ENCODE data around the gene KRT39.

KRT39 gene

DNA sequence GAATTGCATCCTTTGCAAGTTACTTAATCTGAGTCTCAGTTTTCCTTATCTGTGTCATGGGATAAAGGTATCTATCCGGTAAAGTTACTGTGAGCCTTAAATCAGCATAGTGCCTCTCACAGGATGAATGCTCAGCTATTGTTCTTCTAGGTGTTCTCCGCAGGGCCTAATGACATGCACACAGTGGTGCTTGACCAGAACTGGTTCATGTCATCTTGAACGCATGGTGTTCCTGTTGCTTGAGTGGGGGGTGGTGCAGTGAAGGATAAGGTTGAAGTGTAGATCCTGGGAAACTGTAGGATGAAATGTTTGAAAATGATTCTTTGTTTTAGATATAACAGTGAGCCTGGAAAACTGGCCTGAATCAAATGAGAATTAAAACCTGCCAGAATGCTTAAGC is 13.4 kb upstream of the KRT39 start:
- no peak for DNase-seq

GRCh38 chr17:40978575-40979151 is 11.9 kb upstream of the KRT39 start:
- DNase-seq: no peak

DNA sequence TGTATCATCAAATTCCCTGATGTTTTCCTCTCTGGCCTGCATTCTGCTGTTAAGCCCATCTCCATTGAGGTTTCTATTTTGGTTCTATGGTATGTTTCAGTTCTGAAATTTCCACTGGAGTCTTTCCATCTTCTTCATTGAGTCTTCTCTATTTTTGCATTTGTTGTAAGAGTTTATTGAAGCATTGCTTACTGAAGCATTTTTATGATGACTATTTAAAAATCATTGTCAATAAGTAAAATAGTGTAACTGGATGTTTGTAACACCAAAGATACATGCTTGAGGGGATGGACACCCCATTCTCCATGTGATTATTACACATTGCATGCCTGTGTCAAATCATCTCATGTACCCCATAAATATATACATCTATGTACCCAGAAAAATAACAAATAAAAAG is 8.8 kb upstream of the KRT39 start:
- no peak for DNase-seq

DNA sequence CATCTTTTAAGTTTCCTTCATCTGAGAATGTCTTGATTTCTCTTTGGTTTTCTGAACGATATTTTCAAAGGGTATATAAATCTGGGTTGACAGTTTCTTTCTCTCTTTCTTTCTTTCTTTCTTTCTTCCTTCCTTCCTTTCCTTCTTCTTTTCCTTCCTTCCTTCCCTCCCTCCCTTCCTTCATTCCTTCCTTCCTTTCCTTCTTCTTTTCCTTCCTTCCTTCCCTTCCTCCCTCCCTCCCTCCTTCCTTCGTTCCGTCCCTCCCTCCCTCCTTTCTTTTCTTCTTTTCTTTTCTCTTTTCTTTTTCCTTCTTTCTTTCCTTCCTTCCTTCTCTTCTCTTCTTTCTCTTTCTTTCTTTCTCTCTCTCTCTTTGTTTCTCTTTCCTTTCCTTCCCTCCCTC is 7.6 kb upstream of the KRT39 start:
- DNase-seq: no peak

- no peak for DNase-seq
Measured at GRCh38 chr17:40967582-40967981, 834 bp upstream of the KRT39 start.

- DNase-seq: no peak
Measured at GRCh38 chr17:40963838-40964237, 2.9 kb downstream of the KRT39 start.

DNA sequence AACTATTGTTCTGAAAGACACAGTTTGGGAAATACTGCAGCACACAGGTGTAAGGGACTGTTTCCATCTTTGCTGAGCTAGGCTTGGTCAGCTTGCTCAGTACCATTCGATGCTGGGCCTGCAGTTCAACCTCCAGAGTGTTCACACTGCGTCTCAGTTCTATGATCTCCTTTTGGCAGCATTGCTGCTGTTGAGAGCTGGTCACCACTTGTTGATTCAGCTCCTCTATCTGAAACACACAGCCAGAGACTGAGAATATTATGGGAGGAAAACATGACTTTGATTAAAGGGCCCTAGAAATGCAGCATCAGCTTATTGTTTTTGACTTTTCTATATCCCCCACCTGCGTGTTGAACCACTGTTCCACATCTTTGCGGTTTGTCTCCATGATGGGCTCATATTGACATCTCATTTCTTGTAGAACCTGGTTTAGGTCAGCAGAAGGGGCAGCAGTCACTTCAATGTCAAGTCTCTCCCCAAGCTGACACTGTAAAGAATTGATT is 4.6 kb downstream of the KRT39 start:
- no peak for DNase-seq

DNA sequence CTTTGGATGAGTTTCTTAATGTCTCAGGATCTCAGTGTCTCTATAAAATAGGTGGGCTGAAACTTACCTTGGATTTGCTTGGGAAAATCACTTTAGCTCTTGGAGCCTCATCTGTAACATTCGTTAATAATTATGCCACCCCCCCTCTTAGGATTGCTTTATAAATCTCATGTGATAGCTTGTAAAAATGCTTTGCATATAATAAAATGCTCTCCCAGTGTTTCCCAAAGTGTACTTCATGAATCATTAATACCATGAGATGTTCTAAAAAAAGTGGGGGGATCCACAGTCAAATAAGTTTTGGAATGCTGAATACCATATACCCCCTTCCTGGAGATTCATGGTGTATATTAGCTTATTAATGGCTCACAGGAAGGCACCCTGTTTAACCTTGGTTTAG is 5.2 kb downstream of the KRT39 start:
- no peak for DNase-seq

GRCh38 chr17:40960144-40960543 is 6.6 kb downstream of the KRT39 start:
- no peak for DNase-seq

DNA sequence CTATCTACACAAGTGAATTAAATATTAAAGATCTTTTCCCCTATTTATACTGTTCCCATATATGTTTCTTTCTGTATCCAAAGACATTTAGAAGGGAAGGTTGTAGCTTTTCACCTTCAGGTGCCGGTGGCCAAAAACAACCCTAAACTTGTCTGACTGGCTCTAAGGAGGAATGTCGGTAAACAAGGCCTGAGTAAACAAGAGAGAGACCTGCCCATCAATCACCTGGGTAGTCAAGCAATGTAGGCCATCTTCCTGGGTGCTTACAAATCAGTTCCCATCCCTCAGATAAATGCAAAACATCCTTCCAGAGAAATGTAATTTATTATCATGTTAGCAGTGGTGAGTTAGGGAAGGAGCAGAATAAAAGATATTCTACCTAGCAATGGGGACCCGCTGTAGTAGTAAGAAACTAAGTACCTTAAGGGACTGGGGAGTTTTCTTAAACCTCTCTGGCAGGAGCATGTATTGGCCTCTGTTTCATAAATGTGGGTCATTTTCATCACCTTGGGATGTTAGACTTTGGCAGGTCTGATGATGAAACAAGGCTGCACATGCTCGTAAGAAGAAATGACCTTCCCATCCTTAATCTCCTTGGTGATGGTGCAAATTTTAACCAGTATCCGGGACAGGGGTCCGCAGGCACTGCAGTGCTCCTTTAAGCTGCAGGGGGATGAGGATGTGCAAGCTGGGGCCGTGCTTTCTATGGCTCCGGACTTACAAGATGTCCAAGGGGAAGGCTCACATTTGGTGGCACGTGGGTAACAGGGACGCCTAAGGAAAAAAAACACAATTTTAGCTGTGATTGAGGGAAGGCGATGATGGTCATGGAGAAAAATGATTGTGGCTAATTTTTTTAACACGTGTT is 8.4 kb downstream of the KRT39 start:
- no peak for DNase-seq

DNA sequence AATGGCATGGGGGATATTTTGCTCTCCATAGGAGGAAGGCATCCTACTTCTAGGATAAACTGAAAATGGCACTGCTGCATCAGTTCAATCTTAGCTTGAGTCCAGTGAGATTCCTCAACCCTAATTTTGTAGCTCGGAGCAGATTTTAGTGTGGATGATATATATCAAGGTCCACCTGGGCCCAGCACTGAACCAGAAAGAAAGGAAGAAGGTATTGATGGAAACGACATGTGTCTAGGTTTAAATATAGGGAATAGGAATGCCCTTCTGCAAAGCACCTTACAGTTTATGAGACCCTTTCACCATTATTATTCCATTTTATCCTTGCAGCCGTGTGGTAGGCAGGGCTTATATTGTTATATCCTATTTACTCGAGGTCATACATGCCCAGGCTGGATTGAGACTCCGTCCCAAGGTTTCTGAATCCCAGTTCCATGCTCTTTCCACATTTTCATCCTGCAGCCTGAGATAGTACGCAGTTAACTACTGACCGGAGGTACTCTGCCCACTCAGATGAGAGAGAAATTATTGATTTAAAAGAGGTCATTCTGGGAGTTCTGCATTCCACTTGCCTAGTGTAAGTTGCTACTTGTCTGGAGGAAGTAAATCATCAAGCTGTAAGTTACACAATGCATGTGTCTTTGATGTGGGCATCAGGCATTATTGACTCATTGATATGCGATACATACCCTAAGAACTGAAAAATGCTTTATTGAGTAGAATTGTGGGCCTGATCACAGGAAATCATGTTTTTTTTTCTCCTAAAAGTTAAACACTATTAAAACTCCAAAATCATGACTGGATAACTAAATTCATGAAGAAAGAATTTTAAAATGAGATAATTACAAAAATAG is 10.1 kb downstream of the KRT39 start:
- DNase-seq: no peak

DNA sequence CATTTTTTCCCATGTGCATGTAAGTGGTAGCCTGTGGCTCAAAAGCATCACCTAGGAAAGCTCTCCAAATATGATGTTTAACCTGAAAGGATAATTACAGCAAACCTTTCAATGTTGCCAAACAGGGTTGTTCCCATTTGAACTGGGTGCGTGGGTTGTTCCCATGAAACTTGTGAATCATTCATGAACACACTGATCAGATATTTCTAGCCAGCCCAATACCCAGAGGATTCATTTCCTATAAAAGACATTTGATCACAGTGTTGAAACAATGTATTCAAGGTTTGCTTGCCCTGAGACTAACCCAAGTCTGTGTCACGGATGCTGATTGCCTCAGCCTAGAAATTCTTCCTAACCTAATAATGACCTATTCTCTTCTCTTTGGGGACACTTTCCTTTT is 12.9 kb downstream of the KRT39 start:
- no peak for DNase-seq

DNA sequence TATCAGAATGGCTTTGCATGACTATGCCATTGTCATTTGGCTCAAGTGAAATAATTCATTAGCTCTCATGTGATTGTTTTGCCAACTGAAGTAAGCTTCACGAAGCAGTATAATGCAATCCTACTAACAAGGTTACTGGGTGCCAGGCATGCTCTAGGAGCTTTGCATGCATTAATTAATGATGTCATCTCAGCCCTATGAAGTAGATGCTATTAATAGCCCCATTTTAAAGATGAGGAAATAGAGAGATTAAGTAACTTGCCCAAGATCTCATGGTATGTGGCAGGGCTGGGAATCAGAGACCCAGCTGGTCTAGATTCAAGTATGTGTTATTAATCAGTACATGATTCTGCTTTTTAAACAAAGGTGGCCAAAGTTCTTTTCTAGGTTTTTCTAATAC is 14.1 kb downstream of the KRT39 start:
- DNase-seq: no peak

DNA sequence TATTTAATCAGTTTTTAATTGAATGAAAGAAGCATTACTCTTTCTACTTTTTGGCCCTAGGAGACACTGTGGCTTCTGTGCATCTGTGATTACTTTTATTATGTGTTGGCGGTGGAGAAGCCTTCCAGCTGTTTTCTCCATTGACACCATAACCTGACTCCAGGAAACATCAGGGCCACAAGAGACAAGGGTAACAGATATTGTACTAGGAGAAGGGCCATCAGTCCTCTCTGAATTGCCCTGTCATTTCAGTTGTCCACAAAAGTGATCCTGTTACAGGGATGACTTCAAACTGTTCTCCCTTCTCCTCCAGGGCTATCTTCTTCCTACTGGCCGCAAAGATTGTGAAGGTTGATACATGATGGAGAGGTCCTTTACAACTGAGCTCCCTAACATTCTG is 14.6 kb downstream of the KRT39 start:
- DNase-seq: no peak

DNA sequence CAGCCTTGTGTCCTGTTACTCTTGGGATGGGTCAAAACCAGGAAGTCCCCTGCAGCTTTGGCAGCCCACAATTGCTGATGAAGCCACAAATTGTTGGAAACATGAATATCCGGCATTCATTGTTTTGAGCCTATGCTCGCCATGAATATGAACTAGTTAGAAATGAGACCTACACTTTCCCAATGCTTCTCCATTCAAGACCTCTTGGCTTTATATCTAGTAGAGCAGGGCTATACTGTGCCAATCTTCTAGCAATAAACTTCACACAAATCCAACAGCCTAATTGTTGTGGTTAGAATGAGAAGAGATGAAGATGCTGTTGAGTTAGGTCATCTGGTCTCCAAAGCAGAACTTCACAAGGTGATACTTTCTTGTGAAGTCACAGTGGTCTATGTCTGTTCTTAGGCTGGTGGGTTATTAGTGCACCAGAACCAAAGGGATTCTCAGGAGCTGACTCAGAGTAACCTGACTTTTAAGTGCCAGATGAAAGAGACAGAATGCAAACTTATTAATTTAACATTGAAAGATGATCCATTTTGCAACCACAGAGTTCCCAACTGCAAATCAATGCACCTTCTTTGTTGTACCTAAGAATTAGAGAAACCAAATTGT is 15.6 kb downstream of the KRT39 start:
- no peak for DNase-seq

- DNase-seq: no peak
Measured at GRCh38 chr17:40950176-40950575, 16.6 kb downstream of the KRT39 start.

DNA sequence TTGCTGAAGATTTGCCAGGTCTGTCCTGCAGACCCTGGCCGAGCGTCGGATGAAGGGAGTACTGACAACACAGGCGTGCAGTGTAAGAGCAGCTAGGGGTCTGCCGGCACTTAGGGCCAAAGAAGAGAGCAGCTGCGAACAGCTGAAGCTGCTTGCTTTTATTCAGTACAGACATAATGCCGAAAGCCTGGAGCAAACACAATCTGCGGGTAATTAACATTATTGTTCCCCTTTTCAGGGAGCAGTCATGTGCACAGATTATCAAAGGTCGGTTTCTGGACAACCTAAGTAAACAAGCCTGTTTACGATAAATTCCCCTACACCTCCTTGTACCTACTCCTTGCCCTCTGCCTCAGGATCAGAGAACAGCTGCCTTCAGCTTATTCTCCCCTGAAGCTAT is 17.3 kb downstream of the KRT39 start:
- peak; percentile 70 for DNase-seq

DNA sequence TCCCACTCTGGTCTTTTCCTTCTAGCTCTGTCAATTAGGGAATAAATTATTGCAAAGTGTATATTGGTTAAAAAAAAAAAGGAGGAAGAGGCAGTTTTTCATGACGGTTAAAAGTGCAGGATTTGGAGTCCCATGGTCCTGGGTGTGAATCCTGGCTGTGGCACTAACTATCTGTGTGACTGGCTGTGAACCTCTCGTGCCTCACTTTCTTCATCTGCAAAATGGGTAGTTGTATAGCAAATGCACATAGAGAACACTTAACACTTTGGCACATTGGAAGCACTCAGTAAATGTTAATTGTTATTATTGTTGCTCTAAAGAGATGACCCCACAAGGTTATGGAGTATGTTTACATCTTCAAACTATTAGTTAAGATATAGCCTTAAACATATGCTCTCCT is 18.8 kb downstream of the KRT39 start:
- no peak for DNase-seq

GRCh38 chr17:40945414-40945813 is 21.3 kb downstream of the KRT39 start:
- DNase-seq: no peak

DNA sequence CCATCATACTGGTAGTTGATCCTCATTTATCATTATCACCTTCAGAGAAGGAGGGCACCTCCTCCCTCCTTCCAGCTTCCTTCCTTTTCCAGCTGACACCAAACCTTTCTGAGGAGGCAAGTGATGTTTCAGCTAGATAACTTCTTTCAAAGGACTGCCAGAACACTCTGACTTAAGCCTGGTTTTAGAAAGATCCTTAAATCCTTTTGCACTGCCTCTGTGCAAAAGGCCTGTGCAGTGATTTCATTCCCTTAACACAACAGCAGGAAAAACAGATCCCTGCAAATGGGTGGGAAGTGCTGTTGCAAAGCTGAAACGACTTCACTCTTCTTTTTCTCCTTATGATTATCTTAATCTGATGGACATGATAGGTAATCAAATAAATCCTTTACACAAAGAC is 22.2 kb downstream of the KRT39 start:
- DNase-seq: no peak

- DNase-seq: no peak
Measured at GRCh38 chr17:40942553-40942952, 24.2 kb downstream of the KRT39 start.

GRCh38 chr17:40940266-40940665 is 26.5 kb downstream of the KRT39 start:
- no peak for DNase-seq

GRCh38 chr17:40938981-40939380 is 27.8 kb downstream of the KRT39 start:
- no peak for DNase-seq
